NCI-H774 (cell line): ENCODE data around the gene CBR1.
A peak's percentile ranks its signal among the peaks of the same experiment; 100 is the strongest.
"Not testable (repeated sequence)": the region's sequence is repeated elsewhere in the genome, so short reads cannot be mapped to it uniquely, and the experiment has no call there.

Source experiments
- DNase-seq: peaks from one replicate; lab custom pipeline; 2025; lab: John Stamatoyannopoulos, UW

CBR1 gene

GRCh38 chr21:36079671-36080070, 9.8 kb downstream of the CBR1 start:
- no peak for DNase-seq

GRCh38 chr21:36080386-36080785, 10.6 kb downstream of the CBR1 start:
- DNase-seq = no peak

GRCh38 chr21:36082237-36082664, 12.4 kb downstream of the CBR1 start:
- no peak for DNase-seq

- DNase-seq = no peak
Observed at GRCh38 chr21:36087362-36088138, 17.7 kb downstream of the CBR1 start.

GRCh38 chr21:36089946-36090345, 20.1 kb downstream of the CBR1 start:
- no peak for DNase-seq

- no peak for DNase-seq
Observed at GRCh38 chr21:36092681-36093080, 22.9 kb downstream of the CBR1 start.

GRCh38 chr21:36093512-36093911, 23.7 kb downstream of the CBR1 start:
- no peak for DNase-seq

GRCh38 chr21:36096398-36097290, 26.8 kb downstream of the CBR1 start:
- no peak for DNase-seq

GRCh38 chr21:36097427-36098181, 27.8 kb downstream of the CBR1 start:
- no peak for DNase-seq

- no peak for DNase-seq
Observed at GRCh38 chr21:36098182-36098532, 28.3 kb downstream of the CBR1 start.

- no peak for DNase-seq
Observed at GRCh38 chr21:36099000-36099399, 29.2 kb downstream of the CBR1 start.

GRCh38 chr21:36099695-36100211, 29.9 kb downstream of the CBR1 start:
- not testable (repeated sequence) for DNase-seq

GRCh38 chr21:36100971-36101641, 31.3 kb downstream of the CBR1 start:
- DNase-seq = no peak

GRCh38 chr21:36103434-36103833, 33.6 kb downstream of the CBR1 start:
- no peak for DNase-seq

GRCh38 chr21:36104317-36105300, 34.8 kb downstream of the CBR1 start:
- DNase-seq = no peak

GRCh38 chr21:36105327-36105842, 35.6 kb downstream of the CBR1 start:
- DNase-seq = no peak

- DNase-seq = no peak
Observed at GRCh38 chr21:36109868-36110267, 40.0 kb downstream of the CBR1 start.

- no peak for DNase-seq
Observed at GRCh38 chr21:36111238-36111637, 41.4 kb downstream of the CBR1 start.

GRCh38 chr21:36113647-36114428, 44.0 kb downstream of the CBR1 start:
- peak; percentile 89 for DNase-seq
